ENCODE measurements around the gene PRSS57. TPM values are rescaled to one million over a fixed set of nuclear protein-coding genes. Genes with fewer than 3 reads are reported as not detected.

PRSS57 gene
- total RNA-seq, 2 experiments from 2014 or later: not detected

DNA sequence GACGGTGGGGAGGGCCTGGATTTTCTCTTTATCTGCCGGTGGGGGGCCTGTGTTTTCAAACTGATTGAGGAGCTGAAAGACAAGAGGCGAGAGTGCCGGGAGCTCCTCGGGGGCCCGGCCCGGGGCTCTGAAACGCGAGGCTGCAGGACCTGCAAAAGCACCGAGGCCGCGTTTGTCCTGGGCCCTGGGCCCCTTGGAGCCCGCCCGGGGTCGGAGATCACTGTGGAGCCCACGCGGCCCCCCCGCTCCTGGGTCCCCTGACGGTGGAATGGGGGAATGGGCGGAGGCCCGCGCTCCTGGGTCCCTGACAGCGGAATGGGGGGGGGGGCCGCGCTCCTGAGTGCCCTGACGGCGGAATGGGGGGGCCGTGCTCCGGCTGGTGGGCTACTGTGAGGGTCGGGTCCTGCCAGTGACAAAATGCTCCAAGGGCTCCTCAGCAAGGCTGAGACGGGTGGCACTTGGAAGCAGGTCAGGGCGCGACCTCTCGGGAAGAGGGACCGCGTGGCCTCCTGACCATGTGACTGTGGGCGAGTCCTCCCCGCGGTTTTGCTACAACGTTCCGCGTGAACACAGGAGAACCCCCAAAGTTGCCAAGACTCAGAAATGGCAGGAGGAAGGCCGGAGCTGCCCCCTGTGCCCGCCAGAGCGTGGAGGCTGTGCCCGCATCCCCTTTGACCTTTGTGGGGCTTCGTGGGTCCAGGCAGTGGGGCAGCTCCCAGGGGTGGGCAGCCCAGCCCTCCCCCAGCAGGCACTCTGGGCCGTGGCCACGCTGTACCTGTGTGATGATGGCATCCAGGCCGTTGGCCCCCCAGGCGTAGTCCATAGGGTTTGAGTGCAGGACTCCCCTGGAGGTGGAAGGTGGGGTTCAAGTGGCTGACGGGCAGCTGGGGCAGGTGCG lies 46.1 kb downstream of the PRSS57 start:
- Histone ChIP-seq H3K4me3 (ENCODE audit: low read depth, low read length, poor library complexity, severe bottlenecking) (no peak overlapping the region), H2AFZ (ENCODE audit: low read length) (no peak overlapping the region), H3K9me2 (ENCODE audit: insufficient read depth, low read length) (no peaks in the 10 kb centered on the region), H3K4me1 (ENCODE audit: insufficient read depth, low read length, poor library complexity, severe bottlenecking) (peaks cover 18% of the 10 kb centered on the region), H3K9me3 (ENCODE audit: low read length) (no peaks in the 10 kb centered on the region), H3K79me2 (ENCODE audit: insufficient read depth, low read depth, low read length) (peaks cover 19% of the 10 kb centered on the region), H4K20me1 (ENCODE audit: insufficient read depth, low read length) (no peaks in the 10 kb centered on the region; the same call in 1 of the 2 replicates), H3K4me2 (ENCODE audit: low read length) (no peak overlapping the region), H3K36me3 (ENCODE audit: insufficient read depth, low read length) (peaks cover 92% of the 10 kb centered on the region), H3K27ac (ENCODE audit: low read depth, low read length, poor library complexity, severe bottlenecking) (no peak overlapping the region)
- CTCF ChIA-PET (ENCODE audit: unreplicated experiment): no interaction called here
- no peak for DNase-seq (ENCODE audit: low spot score)
- no peak for TF ChIP-seq EZH2phosphoT487 (IDR thresholded peaks at IDR 0.05; ENCODE audit: borderline replicate concordance, low read depth, low read length)
- TF ChIP-seq, protein P1, sequence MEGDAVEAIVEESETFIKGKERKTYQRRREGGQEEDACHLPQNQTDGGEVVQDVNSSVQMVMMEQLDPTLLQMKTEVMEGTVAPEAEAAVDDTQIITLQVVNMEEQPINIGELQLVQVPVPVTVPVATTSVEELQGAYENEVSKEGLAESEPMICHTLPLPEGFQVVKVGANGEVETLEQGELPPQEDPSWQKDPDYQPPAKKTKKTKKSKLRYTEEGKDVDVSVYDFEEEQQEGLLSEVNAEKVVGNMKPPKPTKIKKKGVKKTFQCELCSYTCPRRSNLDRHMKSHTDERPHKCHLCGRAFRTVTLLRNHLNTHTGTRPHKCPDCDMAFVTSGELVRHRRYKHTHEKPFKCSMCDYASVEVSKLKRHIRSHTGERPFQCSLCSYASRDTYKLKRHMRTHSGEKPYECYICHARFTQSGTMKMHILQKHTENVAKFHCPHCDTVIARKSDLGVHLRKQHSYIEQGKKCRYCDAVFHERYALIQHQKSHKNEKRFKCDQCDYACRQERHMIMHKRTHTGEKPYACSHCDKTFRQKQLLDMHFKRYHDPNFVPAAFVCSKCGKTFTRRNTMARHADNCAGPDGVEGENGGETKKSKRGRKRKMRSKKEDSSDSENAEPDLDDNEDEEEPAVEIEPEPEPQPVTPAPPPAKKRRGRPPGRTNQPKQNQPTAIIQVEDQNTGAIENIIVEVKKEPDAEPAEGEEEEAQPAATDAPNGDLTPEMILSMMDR (conservative IDR thresholded peaks at IDR 0.05; ENCODE audit: low read length): no peak
- BruUV-seq (replicated peaks): no TSS peak
- POLR2A ChIA-PET: no interaction called here
- intact Hi-C loops (cut with micrococcal nuclease; ENCODE audit: unreplicated experiment): no loop called here

DNA sequence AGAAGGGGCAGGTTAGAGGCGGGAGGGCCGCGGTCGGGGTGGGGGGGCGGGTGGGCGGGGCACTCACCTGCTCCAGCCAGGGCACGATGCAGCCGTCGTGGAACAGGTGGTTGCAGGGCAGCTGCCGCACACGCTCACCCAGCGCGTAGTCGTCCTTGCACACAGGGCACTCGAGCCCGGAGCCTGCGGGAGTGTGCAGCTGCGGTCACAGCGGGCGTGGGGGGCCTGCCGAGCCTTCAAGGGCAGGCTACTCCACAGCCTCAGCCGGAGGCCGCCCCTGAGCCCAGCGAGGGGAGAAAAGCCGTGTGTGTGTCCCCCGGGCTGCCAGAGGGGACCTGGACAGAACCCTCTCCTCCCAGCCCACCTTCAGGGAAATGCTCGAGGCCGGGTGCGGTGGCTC lies 46.9 kb downstream of the PRSS57 start:
- Histone ChIP-seq H3K9me2 (ENCODE audit: insufficient read depth, low read length) (no peaks in the 10 kb centered on the region), H4K20me1 (ENCODE audit: insufficient read depth, low read length) (no peaks in the 10 kb centered on the region; the same call in 1 of the 2 replicates), H3K4me2 (ENCODE audit: low read length) (no peak overlapping the region), H3K4me3 (ENCODE audit: low read depth, low read length, poor library complexity, severe bottlenecking) (no peak overlapping the region), H3K4me1 (ENCODE audit: insufficient read depth, low read length, poor library complexity, severe bottlenecking) (peaks cover 18% of the 10 kb centered on the region), H3K27ac (ENCODE audit: low read depth, low read length, poor library complexity, severe bottlenecking) (peak overlapping the region; percentile 59), H3K79me2 (ENCODE audit: insufficient read depth, low read depth, low read length) (peaks cover 11% of the 10 kb centered on the region), H2AFZ (ENCODE audit: low read length) (no peak overlapping the region), H3K36me3 (ENCODE audit: insufficient read depth, low read length) (peaks cover 88% of the 10 kb centered on the region), H3K9me3 (ENCODE audit: low read length) (no peaks in the 10 kb centered on the region)
- no TSS peak for BruUV-seq (replicated peaks)
- CTCF ChIA-PET (ENCODE audit: unreplicated experiment): no interaction called here
- DNase-seq (ENCODE audit: low spot score): no peak
- TF ChIP-seq, protein P1 (conservative IDR thresholded peaks at IDR 0.05; ENCODE audit: low read length): no peak
- no peak for TF ChIP-seq EZH2phosphoT487 (IDR thresholded peaks at IDR 0.05; ENCODE audit: borderline replicate concordance, low read depth, low read length)
- intact Hi-C loops (cut with micrococcal nuclease; ENCODE audit: unreplicated experiment): no loop called here
- POLR2A ChIA-PET: no interaction called here
